ENCODE data around the gene OTULINL. TPM values are rescaled to one million over a fixed set of nuclear protein-coding genes. Genes with fewer than 3 reads are reported as not detected.

Gene OTULINL
- total RNA-seq, 6 experiments from 2014 or later: 0.66 to 1.7 (median 1.2) TPM

DNA sequence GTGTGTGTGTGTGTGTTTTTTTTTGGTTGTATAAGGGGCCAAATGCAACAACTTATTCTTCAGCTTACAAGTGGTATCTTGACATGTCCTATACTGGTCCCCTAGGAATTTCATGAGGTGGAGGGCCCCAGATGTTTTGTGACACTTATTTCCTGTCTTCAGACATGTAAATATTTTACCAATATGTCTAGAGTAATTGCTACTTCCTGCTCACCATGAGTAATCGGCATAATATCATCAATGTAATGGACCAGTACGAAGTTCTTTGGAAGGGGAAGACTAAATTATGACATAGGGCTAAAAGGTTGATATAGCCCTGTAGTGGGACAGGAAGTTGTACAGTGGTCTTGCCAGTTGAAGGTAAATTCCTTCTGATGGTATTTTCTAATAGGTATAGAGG lies 79.2 kb downstream of the OTULINL start:
- Histone ChIP-seq H3K36me3 (no peaks in the 10 kb centered on the region), H3K27me3 (no peaks in the 10 kb centered on the region), H3K27ac (peak overlapping the region in 1 of 3 donors; percentile 35), H3K9me3 (no peaks in the 10 kb centered on the region), H3K4me1 (peaks cover 0 to 16% (median 1%) of the 10 kb centered on the region in 4 donors), H3K4me3 (no peak overlapping the region)
- 68% methylated on average over 2 of the region's 2 CpGs for WGBS (ENCODE audit: insufficient coverage, low coverage, low lambda C conversion rate, missing lambda C conversion rate)
- ATAC-seq: no peak
- no peak for DNase-seq
- TF ChIP-seq POLR2A (IDR thresholded peaks at IDR 0.05): no peak
- TF ChIP-seq, protein P1, sequence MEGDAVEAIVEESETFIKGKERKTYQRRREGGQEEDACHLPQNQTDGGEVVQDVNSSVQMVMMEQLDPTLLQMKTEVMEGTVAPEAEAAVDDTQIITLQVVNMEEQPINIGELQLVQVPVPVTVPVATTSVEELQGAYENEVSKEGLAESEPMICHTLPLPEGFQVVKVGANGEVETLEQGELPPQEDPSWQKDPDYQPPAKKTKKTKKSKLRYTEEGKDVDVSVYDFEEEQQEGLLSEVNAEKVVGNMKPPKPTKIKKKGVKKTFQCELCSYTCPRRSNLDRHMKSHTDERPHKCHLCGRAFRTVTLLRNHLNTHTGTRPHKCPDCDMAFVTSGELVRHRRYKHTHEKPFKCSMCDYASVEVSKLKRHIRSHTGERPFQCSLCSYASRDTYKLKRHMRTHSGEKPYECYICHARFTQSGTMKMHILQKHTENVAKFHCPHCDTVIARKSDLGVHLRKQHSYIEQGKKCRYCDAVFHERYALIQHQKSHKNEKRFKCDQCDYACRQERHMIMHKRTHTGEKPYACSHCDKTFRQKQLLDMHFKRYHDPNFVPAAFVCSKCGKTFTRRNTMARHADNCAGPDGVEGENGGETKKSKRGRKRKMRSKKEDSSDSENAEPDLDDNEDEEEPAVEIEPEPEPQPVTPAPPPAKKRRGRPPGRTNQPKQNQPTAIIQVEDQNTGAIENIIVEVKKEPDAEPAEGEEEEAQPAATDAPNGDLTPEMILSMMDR (IDR thresholded peaks at IDR 0.05): no peak
- intact Hi-C loops (cut with DNase I): no loop called here

Other genes with a start within 250 kb of the OTULINL start
- 10 to 100 TPM; 25.2 to 34.8 (median 29.2) TPM for gene OTULIN, start 82.9 kb downstream of the OTULINL start, total RNA-seq

Data from right lobe of liver (tissue), 6 donors.